HepG2 (cell line): ENCODE measurements around the gene SLC13A3. TPM values are rescaled to one million over a fixed set of nuclear protein-coding genes. Genes with fewer than 3 reads are reported as not detected.
A peak's percentile ranks its signal among the peaks of the same experiment; 100 is the strongest.

Experiments used
- ATF3 ChIP-seq: sonication (generic); formaldehyde crosslinking; IDR thresholded peaks from 2 replicates; pipeline ENCODE4 v1.4.0; 2020; ENCODE audit warnings: missing genetic modification reagents
- GLI4 ChIP-seq: sonication (generic); formaldehyde crosslinking; IDR thresholded peaks from 2 replicates; pipeline ENCODE4 v1.5.1; 2020; ENCODE audit warnings: missing genetic modification reagents, mild to moderate bottlenecking, moderate library complexity, borderline replicate concordance
- HNRNPH1 ChIP-seq: fragments of 200-400 bp; formaldehyde crosslinking; optimal IDR thresholded peaks from 2 replicates; pipeline ENCODE3; 2017; ENCODE audit warnings: mild to moderate bottlenecking, low read depth, low read length
- KMT2A ChIP-seq: sonication (generic); formaldehyde crosslinking; IDR thresholded peaks from 2 replicates; pipeline ENCODE4 v1.4.0; 2020; ENCODE audit warnings: missing genetic modification reagents
- PHF21A ChIP-seq: sonication (generic); formaldehyde crosslinking; IDR thresholded peaks from 2 replicates; pipeline ENCODE4 v1.5.0; 2020; ENCODE audit warnings: mild to moderate bottlenecking, missing genetic modification reagents
- SAFB2 ChIP-seq: sonication (generic); formaldehyde crosslinking; IDR thresholded peaks from 2 replicates; pipeline ENCODE4 v1.5.1; 2020; ENCODE audit warnings: missing genetic modification reagents, low read depth, mild to moderate bottlenecking, borderline replicate concordance
- SMARCC2 ChIP-seq: fragments of 450-650 bp; IDR thresholded peaks from 2 replicates; pipeline ENCODE4 v1.6.1; 2017; ENCODE audit warnings: antibody characterized with exemption, mild to moderate bottlenecking
- STAT5B ChIP-seq: sonication (generic); formaldehyde crosslinking; IDR thresholded peaks from 2 replicates; pipeline ENCODE4 v1.4.0; 2020; ENCODE audit warnings: missing genetic modification reagents
- UBTF ChIP-seq: sonication (generic); formaldehyde crosslinking; IDR thresholded peaks from 2 replicates; pipeline ENCODE4 v1.4.0; 2020; ENCODE audit warnings: mild to moderate bottlenecking, missing genetic modification reagents
- ZNF24 ChIP-seq: fragments of 450-650 bp; IDR thresholded peaks from 2 replicates; pipeline ENCODE4 v1.6.1; 2017; ENCODE audit warnings: antibody characterized with exemption, mild to moderate bottlenecking
- ZNF646 ChIP-seq: sonication (generic); formaldehyde crosslinking; IDR thresholded peaks from 2 replicates; pipeline ENCODE4 v1.9.0; 2021; ENCODE audit warnings: mild to moderate bottlenecking, missing genetic modification reagents
- ZNF766 ChIP-seq: sonication (generic); formaldehyde crosslinking; IDR thresholded peaks from 2 replicates; pipeline ENCODE4 v1.5.0; 2020; ENCODE audit warnings: missing genetic modification reagents, borderline replicate concordance
- ZNF775 ChIP-seq: sonication (generic); formaldehyde crosslinking; IDR thresholded peaks from 2 replicates; pipeline ENCODE4 v1.4.0; 2020; ENCODE audit warnings: missing genetic modification reagents, mild to moderate bottlenecking, moderate library complexity, borderline replicate concordance
- ZNF800 ChIP-seq: sonication (generic); formaldehyde crosslinking; IDR thresholded peaks from 2 replicates; pipeline ENCODE4 v1.4.0; 2020; ENCODE audit warnings: missing genetic modification reagents
- ZNF879 ChIP-seq: sonication (generic); formaldehyde crosslinking; IDR thresholded peaks from 2 replicates; pipeline ENCODE4 v1.8.1; 2023; ENCODE audit warnings: missing genetic modification reagents
- ZSCAN22 ChIP-seq: sonication (generic); formaldehyde crosslinking; IDR thresholded peaks from 2 replicates; pipeline ENCODE4 v1.4.0; 2020; ENCODE audit warnings: mild to moderate bottlenecking, missing genetic modification reagents
- polyA plus RNA-seq, 8 experiments: library from polyadenylated mRNA; depleted of rRNA in 3 of 8; stranded (reverse) in 7 of 8; unstranded in 1 of 8; fragments of >200 nt; fragmentation: Illumina TruSeq in 4 of 8; extraction: Trizol in 4 of 8; gene quantifications; 2 replicates each; pipeline versions ENCODE4 v1.2.1 to v1.2.3, GENCODE V29; 2011 to 2016; ENCODE audit warnings: low read depth in 4 of 8, missing spikeins in 1 of 8, mixed read lengths in 1 of 8; ENCODE audit not compliant: insufficient read depth in 1 of 8
- total RNA-seq, 5 experiments: library from RNA; depleted of rRNA; stranded (reverse); fragments of >200 nt; fragmentation: Illumina TruSeq; extraction: Trizol; gene quantifications; 2 replicates each; pipeline ENCODE4 v1.2.3, GENCODE V29; 2016; ENCODE audit warnings: low read depth in 1 of 5

The SLC13A3 gene
- total and polyA plus RNA-seq, 2 of the 13 experiments (the other 11 are each of a cell fraction or from before 2014, with no cell fraction given): 66.5 to 76.0 TPM

GRCh38 chr20:46648903-46649649, 2.2 kb downstream of the SLC13A3 start (continued):
- TF ChIP-seq ZNF800 (peak; percentile 15; the same call in 1 of the 2 replicates), GLI4 (CRISPR knock-in tag) (no peak), ATF3 (CRISPR knock-in tag) (no peak), PHF21A (CRISPR knock-in tag) (no peak; the same call in 1 of the 2 replicates), ZNF775 (CRISPR knock-in tag) (no peak), SMARCC2 (no peak), ZNF879 (CRISPR knock-in tag) (no peak), HNRNPH1 (no peak), ZNF766 (CRISPR knock-in tag) (no peak), SAFB2 (CRISPR knock-in tag) (no peak), ZSCAN22 (no peak), ZNF646 (CRISPR knock-in tag) (peak; percentile 65; the same call in 1 of the 2 replicates), STAT5B (CRISPR knock-in tag) (no peak), UBTF (no peak; the same call in 1 of the 2 replicates), ZNF24 (no peak), KMT2A (no peak)
